T47D (cell line): ENCODE data around the gene CSF2.

ENCODE experiments used
- DNase-seq, 2 experiments: peaks; one replicate each; pipeline versions ENCODE4 v3.0.0 to v3.0.0-alpha.2; 2011 to 2012; ENCODE audit warnings: low read depth in 1 of 2, low spot score in 1 of 2
- JUND ChIP-seq: IDR thresholded peaks from 2 replicates; pipeline ENCODE4 v1.6.1; 2012; ENCODE audit warnings: low read depth
- in situ Hi-C: cut with HindIII; loops from 2 replicates; pipeline ENCODE4 v1.10.0; 2016; ENCODE audit warnings: low sequenced_read_pairs, low pct_unique_long_range_greater_than_20kb

Gene CSF2

DNA sequence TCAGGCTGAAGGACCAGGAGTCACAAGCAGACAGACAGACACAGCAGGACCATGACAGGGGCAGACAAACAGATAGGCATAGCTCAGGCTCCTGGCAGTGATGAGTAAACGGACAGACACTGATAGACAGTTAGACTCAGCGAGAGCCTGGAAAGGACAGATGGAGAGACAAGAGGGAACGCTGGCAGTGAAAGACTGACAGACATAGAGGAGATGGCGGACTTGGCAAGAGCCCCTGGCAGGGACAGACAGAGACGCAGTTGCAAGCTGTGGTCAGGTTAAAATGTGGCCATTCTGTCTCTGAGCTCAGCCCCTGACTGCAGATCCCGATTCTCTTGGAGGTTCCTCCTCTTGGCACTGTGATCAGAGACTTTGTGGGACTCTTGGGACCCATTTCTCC is 13.6 kb downstream of the CSF2 start:
- DNase-seq, result no peak
- in situ Hi-C loops, result no loop called here
- no peak for TF ChIP-seq JUND

- in situ Hi-C loops, result no loop called here
- no peak for DNase-seq
- TF ChIP-seq JUND, result no peak
Observed at GRCh38 chr5:132087661-132088060, 14.1 kb downstream of the CSF2 start.

DNA sequence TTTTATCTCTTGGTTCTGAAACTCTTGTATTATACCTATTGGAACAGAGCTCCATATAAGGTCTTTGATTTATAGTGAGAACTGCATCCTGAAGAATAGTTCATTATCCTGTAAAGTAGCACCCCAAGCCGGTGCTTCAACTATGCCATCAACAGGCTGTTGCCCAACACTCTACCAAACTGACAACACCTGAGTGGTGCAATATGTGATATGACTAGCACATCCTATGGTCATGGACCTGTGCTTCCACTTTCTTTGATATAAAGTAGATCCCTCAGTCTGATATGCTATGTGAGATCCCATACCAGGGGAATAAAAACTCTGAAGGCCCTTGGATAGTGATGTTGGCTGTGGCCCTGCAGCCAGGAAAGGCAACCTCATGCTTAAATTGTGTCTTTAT is 15.8 kb downstream of the CSF2 start:
- no peak for DNase-seq
- in situ Hi-C loops, result no loop called here
- no peak for TF ChIP-seq JUND

DNA sequence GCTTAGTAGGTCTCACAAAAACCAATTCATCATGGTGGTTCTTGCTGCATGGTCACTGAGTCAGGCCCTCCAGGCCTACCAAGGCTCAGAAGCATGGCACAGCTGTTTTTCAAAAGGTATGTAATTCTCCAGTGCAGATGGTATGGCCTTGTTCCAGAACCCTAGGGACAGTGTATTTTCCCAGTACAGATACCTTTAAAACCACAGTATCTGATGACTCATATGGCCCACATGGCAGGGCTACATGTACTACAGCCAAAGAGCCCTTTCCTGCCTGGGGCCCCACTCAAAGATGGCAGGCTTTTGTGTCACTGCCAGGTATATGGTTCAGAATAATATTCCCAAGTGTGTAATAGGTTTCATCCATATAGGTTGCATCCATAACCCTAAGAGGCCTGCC is 16.5 kb downstream of the CSF2 start:
- TF ChIP-seq JUND, result no peak
- in situ Hi-C loops, result no loop called here
- no peak for DNase-seq

GRCh38 chr5:132093271-132093670 is 19.7 kb downstream of the CSF2 start:
- in situ Hi-C loops, result no loop called here
- DNase-seq, result no peak
- no peak for TF ChIP-seq JUND

- in situ Hi-C loops, result no loop called here
- peak in 1 of 2 experiments; percentile 12 for DNase-seq
- TF ChIP-seq JUND, result no peak
Observed at GRCh38 chr5:132094393-132095076, 20.9 kb downstream of the CSF2 start.

DNA sequence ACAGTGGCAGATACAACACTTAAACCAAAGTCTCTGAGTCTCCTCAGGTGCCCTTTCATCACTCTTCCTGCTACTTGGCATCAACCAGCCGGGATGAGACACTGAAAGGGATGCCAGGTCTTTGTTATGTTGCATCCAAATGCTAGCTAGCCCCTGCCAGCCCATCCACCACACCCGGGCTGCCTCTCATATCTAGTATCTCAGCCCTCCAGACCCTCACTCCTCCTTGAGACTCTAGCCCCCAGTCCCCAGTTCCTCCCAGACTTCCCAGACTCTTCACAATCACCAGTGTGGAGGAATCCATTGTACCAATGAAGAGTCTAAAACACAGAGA is 21.5 kb downstream of the CSF2 start:
- DNase-seq, result no peak
- no peak for TF ChIP-seq JUND
- in situ Hi-C loops, result no loop called here

GRCh38 chr5:132095424-132095972 is 21.9 kb downstream of the CSF2 start:
- DNase-seq, result no peak
- in situ Hi-C loops, result no loop called here
- no peak for TF ChIP-seq JUND

DNA sequence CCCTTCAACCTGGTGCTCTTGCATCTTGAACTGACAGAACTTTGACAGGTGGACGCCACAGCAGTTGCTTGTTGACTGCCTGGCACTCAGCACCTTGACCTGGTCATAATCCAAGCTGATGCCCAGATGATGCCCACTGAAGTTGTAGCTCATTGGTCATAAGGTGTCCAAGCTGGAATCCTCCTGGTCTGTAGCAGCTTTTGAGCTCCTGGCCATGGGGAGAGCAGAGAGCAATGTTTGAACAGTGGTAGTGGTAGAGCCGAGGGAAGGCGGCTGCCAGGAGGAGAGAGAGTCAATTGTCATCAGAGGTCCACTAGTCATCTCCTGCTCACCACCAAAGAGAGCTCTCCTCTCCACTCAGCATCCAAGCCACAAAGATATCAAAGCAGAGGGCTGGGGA is 23.3 kb downstream of the CSF2 start:
- no peak for DNase-seq
- TF ChIP-seq JUND, result no peak
- in situ Hi-C loops, result no loop called here

- TF ChIP-seq JUND, result no peak
- in situ Hi-C loops, result no loop called here
- DNase-seq, result no peak
Observed at GRCh38 chr5:132098151-132098594, 24.6 kb downstream of the CSF2 start.

DNA sequence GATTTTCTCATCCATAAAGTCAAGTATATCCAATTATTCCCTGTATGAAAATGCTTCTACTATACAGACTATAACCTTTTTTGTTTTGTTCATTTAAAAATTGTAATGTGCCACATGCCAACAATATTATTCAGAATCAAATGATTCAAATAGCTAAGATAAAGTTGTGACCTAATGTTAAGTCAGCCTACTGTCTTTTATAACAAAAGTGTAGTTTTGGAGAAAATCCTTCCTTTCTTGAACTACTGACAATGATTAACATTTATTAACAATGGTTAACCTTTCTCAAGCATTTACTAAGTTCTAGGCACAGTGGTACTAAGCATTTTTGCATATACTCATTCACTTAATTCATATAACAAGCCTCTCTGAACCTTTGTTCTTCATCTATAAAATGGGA is 25.0 kb downstream of the CSF2 start:
- TF ChIP-seq JUND, result no peak
- DNase-seq, result no peak
- in situ Hi-C loops, result no loop called here

GRCh38 chr5:132099076-132099748 is 25.6 kb downstream of the CSF2 start:
- no peak for DNase-seq

DNA sequence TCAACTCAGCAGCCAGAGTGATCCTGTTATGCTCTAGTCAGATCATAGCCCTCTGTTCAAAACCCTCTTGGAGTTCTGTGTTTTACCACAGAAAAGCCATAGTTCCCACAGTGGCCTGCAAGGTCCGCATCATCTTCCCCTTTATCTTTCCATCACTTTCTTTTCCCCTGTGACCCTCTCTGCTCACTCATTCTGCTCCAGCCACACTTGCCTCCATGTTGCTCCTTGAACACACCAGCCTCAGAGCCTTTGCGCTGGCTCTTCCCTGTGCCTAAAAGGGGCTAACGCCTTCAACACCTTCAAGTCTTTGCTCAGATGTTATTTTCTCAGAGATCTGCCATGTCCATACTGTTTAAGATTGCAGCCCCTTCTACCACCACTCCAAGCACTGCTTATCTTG is 26.3 kb downstream of the CSF2 start:
- TF ChIP-seq JUND, result no peak
- in situ Hi-C loops, result no loop called here
- no peak for DNase-seq

More at GRCh38 chr5:132099076-132099748, 25.6 kb downstream of the CSF2 start:
- in situ Hi-C loops, result no loop called here
- TF ChIP-seq JUND, result no peak

DNA sequence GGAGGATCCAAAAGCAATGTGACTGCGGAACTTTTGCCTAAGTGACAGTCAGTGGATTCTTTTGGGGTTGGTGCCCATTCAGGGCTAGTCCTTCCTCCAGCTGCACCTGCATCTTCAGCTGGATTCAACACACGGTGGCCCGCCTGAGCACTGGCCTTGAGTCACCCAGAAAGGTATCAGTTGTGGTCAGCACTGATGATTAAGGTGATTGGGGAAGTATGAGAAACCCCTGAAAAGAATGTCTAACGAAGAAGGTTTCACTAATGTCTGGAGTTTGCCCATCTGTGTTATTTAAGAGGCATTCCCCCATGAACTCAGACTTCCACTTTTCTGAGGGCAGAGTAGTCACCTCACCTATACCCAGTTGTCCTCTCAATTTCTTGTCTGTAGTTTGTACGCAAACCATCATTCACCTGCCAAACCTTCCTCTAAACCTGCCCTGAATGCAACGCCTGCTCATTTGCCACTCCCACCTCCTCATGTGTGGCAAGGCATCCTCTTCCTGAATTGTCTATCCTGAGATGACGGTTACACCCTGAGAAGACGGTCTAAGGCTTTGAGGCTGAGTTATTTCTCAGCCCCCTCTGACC is 27.2 kb downstream of the CSF2 start:
- in situ Hi-C loops, result no loop called here
- no peak for TF ChIP-seq JUND
- no peak for DNase-seq
